GM19023 (cell line): Measurements from ENCODE around the gene ERN1.

Experiments used
- ATAC-seq: cut with Tn5 transposase; IDR thresholded peaks from one replicate; pipeline ENCODE4 v1.9.1; 2021; ENCODE audit warnings: mild to moderate bottlenecking, moderate library complexity; ENCODE audit not compliant: unreplicated experiment

The ERN1 gene

DNA sequence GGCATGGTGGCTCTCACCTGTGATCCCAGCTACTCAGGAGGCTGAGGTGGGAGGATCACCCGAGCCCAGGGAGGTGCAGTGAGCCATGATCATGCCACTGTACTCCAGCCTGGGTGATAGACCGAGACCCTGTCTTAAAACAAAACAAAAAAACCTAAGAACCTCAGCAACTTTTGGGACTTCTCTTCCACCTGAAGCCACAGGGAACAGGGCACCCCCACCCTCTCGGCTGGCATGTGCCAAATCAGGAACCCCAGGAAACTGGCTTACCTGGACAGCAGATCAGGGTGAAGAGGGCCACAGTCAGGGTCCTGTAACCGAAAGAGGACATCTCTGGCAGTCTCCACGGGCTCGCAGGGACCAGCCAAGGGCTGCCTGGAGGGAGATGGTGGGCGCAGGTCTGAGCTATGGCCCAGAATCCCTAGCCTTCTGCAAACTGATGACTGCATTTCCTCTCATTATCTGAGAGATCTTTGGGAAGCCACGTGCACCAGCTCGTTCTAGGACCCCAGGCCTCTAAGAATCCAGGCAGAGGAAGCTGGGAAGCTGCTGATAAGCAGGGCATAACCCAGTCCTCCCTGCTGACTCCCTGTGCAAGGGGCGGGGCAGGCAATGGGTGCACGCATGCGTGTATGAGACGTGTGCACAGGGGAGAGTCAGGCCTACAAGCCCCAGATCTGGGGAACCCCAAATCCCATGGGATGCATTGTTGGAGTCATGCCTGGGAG, 123.4 kb downstream of the ERN1 start:
- ATAC-seq: no peak

- ATAC-seq: no peak
Observed at GRCh38 chr17:64005734-64006167, 124.2 kb downstream of the ERN1 start.

- ATAC-seq: no peak
Observed at GRCh38 chr17:64004903-64005733, 124.8 kb downstream of the ERN1 start.

GRCh38 chr17:64004218-64004770, 125.7 kb downstream of the ERN1 start:
- no peak for ATAC-seq

DNA sequence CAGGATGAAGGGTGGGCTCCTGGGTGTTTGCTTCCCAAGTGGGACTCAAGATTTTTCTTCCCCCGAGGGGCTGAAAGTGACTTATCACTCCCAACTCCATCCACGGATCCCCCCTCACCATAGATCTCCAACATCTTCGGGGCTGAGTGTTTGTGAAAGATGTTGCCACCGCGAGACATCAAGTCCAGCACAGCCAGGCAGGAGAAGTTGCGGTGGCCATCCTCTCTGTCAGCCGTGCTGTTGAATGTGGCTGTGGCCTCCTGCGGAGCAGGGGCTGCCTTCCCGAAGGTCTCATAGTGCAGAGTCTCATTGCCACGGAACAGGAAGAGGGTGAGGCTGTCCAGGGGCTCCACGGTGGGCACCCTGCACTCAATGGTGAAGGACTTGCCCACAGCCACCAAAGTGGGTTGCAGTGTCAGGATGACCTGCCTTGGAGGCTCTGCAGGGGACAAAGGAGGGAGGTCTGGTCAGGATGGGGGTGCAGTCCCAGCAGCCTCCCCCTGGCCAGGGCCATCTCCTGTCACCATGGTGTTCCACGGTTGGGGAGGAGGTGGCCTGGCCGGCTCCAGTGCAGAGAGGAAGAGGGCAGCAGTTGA, 126.3 kb downstream of the ERN1 start:
- no peak for ATAC-seq

DNA sequence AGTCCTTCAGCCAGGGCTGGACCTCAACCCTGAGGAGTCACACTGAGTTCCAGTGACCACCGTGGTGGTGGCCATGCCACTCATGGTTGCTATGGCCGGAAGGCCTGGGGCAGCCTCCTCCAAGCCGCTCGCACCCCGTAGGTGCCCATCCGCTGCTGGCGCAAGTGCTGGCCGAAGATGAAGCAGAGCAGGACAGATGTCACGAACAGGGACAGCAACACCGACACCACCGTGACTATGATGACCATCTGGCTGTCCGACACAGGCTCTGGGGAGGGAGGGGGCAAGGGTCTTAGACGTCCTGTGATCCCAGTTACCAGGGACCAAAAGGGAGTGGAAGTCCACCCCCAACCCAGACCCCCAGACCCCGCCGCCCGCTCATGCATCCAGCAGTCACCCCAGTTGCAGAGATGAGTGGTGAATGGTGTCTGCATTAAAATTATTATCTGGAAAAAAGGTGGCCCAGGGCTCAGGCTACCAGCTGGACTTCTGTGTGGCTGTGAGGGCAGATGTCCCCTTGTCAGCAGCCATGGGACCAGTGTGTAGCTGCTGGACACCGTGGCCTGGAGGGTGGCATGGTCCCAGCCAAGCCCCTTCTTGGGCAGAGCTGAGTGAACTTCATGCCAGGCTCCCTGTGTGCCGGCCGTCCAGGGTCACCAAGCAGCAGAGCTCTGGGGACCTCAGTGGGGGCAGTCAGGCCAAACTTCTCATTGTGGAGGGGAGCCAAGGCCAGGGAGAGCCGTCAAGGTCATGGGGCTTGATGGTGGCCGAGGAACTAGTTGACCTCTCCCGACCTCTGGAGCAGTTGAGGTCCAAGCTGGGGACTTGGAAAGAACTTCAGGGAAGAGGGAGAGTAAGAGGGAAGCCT, 127.1 kb downstream of the ERN1 start:
- no peak for ATAC-seq

GRCh38 chr17:64001763-64002529, 128.0 kb downstream of the ERN1 start:
- ATAC-seq: no peak

- ATAC-seq: no peak
Observed at GRCh38 chr17:64001091-64001579, 128.8 kb downstream of the ERN1 start.

DNA sequence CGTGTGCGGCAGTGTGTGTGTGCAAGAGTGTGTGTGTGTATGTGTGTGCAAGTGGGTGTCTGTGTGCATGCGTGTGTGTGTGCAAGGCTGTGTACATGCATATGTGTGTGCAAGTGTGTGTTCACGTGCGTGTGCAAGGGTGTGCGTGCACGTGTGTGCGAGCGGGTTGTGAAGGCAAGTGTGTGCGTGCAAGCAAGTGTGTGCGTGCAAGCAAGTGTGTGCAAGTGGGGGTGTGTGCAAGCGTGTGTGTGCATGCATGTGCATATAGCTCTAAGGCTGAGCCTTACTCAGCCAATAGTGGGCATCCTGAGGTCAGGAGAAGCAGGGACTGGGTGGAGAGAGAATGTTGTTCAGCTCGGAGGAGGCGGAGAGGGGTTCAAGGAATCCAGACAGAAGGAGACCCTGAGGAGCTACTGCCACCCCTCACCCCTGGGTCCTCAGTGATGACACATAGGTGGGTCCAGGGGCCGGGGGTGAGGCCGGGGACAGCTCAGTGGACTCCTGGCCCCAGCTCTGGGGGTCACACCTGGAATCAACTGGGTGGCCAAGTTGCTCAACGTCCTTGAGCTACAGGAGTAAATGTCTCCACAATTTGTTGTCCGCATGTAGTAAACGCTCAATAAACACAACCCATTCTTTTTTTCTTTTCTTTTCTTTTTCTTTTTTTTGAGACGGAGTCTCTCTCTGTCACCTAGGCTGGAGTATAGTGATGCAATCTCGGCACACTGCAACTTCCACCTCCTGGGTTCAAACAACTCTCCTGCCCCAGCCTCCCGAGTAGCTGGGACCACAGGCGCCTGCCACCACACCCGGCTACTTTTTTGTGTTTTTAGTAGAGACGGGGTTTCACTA, 130.0 kb downstream of the ERN1 start:
- no peak for ATAC-seq

GRCh38 chr17:63998721-63999679, 130.9 kb downstream of the ERN1 start:
- ATAC-seq: no peak

- peak; percentile 78 for ATAC-seq
Observed at GRCh38 chr17:63998050-63998720, 131.8 kb downstream of the ERN1 start, which contains the start of gene PRR29. PRR29 (plus strand) TSS chr17:63998351; CDS start chr17:63998365, 14 bp downstream.

- ATAC-seq: no peak
Observed at GRCh38 chr17:63997341-63998048, 132.4 kb downstream of the ERN1 start.

GRCh38 chr17:63996430-63997182, 133.3 kb downstream of the ERN1 start:
- no peak for ATAC-seq

DNA sequence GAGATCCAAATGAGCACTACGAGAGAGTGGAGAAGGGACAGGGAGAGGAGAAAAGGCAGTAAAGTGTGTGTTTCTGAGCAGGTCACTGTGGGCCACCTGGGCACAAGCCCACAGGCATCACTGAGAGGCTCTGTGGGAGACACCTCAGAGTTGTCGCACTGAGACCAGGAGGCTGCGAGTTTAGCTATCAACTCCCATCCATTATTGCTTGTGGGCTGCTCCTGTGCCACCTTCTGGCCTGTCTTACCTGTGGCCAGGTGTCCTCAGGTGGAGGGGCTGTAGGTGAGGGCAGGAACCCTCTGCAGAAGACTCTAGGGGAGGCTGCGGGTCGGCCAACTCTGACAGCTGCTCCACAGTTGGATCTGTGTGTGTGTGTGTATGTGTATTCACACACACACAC, 134.3 kb downstream of the ERN1 start:
- ATAC-seq: no peak

DNA sequence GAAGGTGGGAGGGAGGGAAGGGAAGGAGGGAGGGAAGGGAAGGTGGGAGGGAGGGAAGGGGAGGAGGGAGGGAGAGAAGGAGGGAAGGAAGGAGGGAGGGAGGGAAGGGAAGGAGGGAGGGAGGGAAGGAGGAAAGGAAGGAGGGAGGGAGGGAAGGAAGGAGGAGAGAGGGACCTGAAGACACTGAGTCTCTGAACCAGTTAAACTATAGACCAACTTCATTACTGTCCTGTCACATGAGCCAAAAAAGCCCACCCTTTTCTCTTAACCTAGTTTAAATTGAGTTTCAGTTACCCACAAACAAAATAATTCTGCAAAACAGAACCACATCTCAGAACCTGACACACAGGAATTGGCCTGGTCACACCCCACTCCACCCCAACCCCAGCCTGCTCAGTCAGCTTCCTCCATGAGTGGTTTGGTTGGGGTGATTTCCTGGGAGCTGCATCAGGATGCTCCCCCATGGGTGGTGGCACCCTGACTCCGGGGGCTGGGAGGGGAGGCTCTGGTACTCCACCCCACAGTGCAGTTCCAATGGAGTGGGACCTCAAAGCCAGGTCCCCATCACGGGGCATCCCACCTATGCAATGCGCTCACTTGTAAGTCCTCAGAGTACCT, 136.5 kb downstream of the ERN1 start:
- ATAC-seq: no peak
